Hepatocyte (in vitro differentiated cells): ENCODE data around the gene POLK.

ENCODE experiments used
- EZH2 ChIP-seq: fragments of 200-600 bp; sonication (generic); IDR thresholded peaks from 2 replicates; pipeline ENCODE4 v1.6.1; 2016; ENCODE audit warnings: antibody characterized with exemption, mild to moderate bottlenecking, borderline replicate concordance
- EZH2phosphoT487 ChIP-seq: fragments of 200-600 bp; sonication (generic); IDR thresholded peaks from one replicate; pipeline ENCODE4 v1.6.1; 2018; ENCODE audit warnings: antibody characterized with exemption, mild to moderate bottlenecking, low read depth, moderate library complexity; ENCODE audit not compliant: unreplicated experiment, severe bottlenecking
- TF ChIP-seq, protein P1 (sequence below): fragments of 200-600 bp; sonication (generic); IDR thresholded peaks from 2 replicates; pipeline ENCODE4 v1.5.1; 2016; ENCODE audit warnings: antibody characterized with exemption, mild to moderate bottlenecking; ENCODE audit not compliant: poor library complexity

DNA sequence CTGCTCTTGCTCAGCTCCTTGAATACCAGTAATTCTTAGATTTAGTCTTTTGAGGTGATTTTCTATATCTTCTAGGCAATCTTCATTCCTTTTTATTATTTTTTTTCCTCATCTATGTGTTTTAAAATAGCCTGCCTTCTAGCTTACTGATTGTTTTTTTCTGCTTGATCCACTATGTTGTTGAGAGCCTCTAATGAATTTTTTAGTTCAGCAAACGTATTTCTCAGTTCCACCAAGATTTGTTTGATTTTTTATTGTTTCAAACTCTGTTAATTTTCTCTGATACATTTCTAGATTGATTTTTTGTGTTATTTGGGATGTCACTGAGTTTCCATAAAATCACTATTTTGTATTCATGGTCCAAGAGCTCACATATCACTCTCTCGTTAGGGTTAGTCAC lies 9.5 kb downstream of the POLK start:
- TF ChIP-seq EZH2, result no peak
- TF ChIP-seq, protein P1, sequence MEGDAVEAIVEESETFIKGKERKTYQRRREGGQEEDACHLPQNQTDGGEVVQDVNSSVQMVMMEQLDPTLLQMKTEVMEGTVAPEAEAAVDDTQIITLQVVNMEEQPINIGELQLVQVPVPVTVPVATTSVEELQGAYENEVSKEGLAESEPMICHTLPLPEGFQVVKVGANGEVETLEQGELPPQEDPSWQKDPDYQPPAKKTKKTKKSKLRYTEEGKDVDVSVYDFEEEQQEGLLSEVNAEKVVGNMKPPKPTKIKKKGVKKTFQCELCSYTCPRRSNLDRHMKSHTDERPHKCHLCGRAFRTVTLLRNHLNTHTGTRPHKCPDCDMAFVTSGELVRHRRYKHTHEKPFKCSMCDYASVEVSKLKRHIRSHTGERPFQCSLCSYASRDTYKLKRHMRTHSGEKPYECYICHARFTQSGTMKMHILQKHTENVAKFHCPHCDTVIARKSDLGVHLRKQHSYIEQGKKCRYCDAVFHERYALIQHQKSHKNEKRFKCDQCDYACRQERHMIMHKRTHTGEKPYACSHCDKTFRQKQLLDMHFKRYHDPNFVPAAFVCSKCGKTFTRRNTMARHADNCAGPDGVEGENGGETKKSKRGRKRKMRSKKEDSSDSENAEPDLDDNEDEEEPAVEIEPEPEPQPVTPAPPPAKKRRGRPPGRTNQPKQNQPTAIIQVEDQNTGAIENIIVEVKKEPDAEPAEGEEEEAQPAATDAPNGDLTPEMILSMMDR, result no peak
- no peak for TF ChIP-seq EZH2phosphoT487
